ENCODE data around the gene ACTN1.

Gene ACTN1

GRCh38 chr14:68881396-68881795 lies 97.7 kb downstream of the ACTN1 start:
- H3K27me3 ChIP-seq (ENCODE audit: insufficient read depth, low read length): peaks cover 6% of the 10 kb centered on the region; the same call in 1 of the 2 replicates
- H3K9ac ChIP-seq (ENCODE audit: low read length): no peak overlapping the region
- H3K36me3 ChIP-seq (ENCODE audit: insufficient read depth, low read length): no peaks in the 10 kb centered on the region
- H3K79me2 ChIP-seq (ENCODE audit: insufficient read depth, low read length): no peaks in the 10 kb centered on the region
- H3K4me1 ChIP-seq (ENCODE audit: insufficient read depth, low read length, severe bottlenecking): no peaks in the 10 kb centered on the region
- H3K9me3 ChIP-seq (ENCODE audit: low read length): no peaks in the 10 kb centered on the region
- no peaks in the 10 kb centered on the region for H3F3A ChIP-seq (ENCODE audit: insufficient read depth, low read length)
- no peaks in the 10 kb centered on the region for H3K9me2 ChIP-seq (ENCODE audit: low read depth, low read length)
- H2AFZ ChIP-seq (ENCODE audit: low read length): no peak overlapping the region
- H3K27ac ChIP-seq (ENCODE audit: low read depth, low read length, poor library complexity, severe bottlenecking): no peak overlapping the region
- no peaks in the 10 kb centered on the region for H4K20me1 ChIP-seq (ENCODE audit: insufficient read depth, low read length)
- H3K4me2 ChIP-seq (ENCODE audit: low read length): no peak overlapping the region
- TF ChIP-seq EZH2 (IDR thresholded peaks at IDR 0.05; ENCODE audit: borderline replicate concordance, low read length) (no peak), CTCF (IDR thresholded peaks at IDR 0.05; ENCODE audit: low read length) (no peak)
- no peak overlapping the region for H3K4me3 ChIP-seq (ENCODE audit: low read depth, low read length, poor library complexity, severe bottlenecking)

GRCh38 chr14:68880581-68881105 lies 98.5 kb downstream of the ACTN1 start:
- TF ChIP-seq EZH2 (IDR thresholded peaks at IDR 0.05; ENCODE audit: borderline replicate concordance, low read length): no peak
- no peak for TF ChIP-seq CTCF (IDR thresholded peaks at IDR 0.05; ENCODE audit: low read length)
- H3K9ac ChIP-seq (ENCODE audit: low read length): no peak overlapping the region
- H3K36me3 ChIP-seq (ENCODE audit: insufficient read depth, low read length): no peaks in the 10 kb centered on the region
- H2AFZ ChIP-seq (ENCODE audit: low read length): no peak overlapping the region
- H3K27me3 ChIP-seq (ENCODE audit: insufficient read depth, low read length): peaks cover 6% of the 10 kb centered on the region; the same call in 1 of the 2 replicates
- H3F3A ChIP-seq (ENCODE audit: insufficient read depth, low read length): no peaks in the 10 kb centered on the region
- H3K27ac ChIP-seq (ENCODE audit: low read depth, low read length, poor library complexity, severe bottlenecking): no peak overlapping the region
- no peaks in the 10 kb centered on the region for H4K20me1 ChIP-seq (ENCODE audit: insufficient read depth, low read length)
- H3K4me2 ChIP-seq (ENCODE audit: low read length): no peak overlapping the region
- H3K9me3 ChIP-seq (ENCODE audit: low read length): no peaks in the 10 kb centered on the region
- no peaks in the 10 kb centered on the region for H3K9me2 ChIP-seq (ENCODE audit: low read depth, low read length)
- no peaks in the 10 kb centered on the region for H3K4me1 ChIP-seq (ENCODE audit: insufficient read depth, low read length, severe bottlenecking)
- no peak overlapping the region for H3K4me3 ChIP-seq (ENCODE audit: low read depth, low read length, poor library complexity, severe bottlenecking)
- no peaks in the 10 kb centered on the region for H3K79me2 ChIP-seq (ENCODE audit: insufficient read depth, low read length)

- H3F3A ChIP-seq (ENCODE audit: insufficient read depth, low read length): no peaks in the 10 kb centered on the region
- no peak overlapping the region for H2AFZ ChIP-seq (ENCODE audit: low read length)
- TF ChIP-seq CTCF (IDR thresholded peaks at IDR 0.05; ENCODE audit: low read length) (no peak), EZH2 (IDR thresholded peaks at IDR 0.05; ENCODE audit: borderline replicate concordance, low read length) (no peak)
- no peak overlapping the region for H3K4me2 ChIP-seq (ENCODE audit: low read length)
- H3K4me1 ChIP-seq (ENCODE audit: insufficient read depth, low read length, severe bottlenecking): no peaks in the 10 kb centered on the region
- H3K27me3 ChIP-seq (ENCODE audit: insufficient read depth, low read length): 0 out of 2 replicates have a peak, but pooled peaks cover 6% of the 10 kb centered on the region
- H3K27ac ChIP-seq (ENCODE audit: low read depth, low read length, poor library complexity, severe bottlenecking): no peak overlapping the region
- no peak overlapping the region for H3K4me3 ChIP-seq (ENCODE audit: low read depth, low read length, poor library complexity, severe bottlenecking)
- no peaks in the 10 kb centered on the region for H3K79me2 ChIP-seq (ENCODE audit: insufficient read depth, low read length)
- H3K9me2 ChIP-seq (ENCODE audit: low read depth, low read length): no peaks in the 10 kb centered on the region
- no peaks in the 10 kb centered on the region for H3K36me3 ChIP-seq (ENCODE audit: insufficient read depth, low read length)
- H3K9ac ChIP-seq (ENCODE audit: low read length): no peak overlapping the region
- no peaks in the 10 kb centered on the region for H3K9me3 ChIP-seq (ENCODE audit: low read length)
- H4K20me1 ChIP-seq (ENCODE audit: insufficient read depth, low read length): no peaks in the 10 kb centered on the region
These were observed 99.1 kb downstream of the ACTN1 start for GRCh38 chr14:68879841-68880575.
